Brain microvascular endothelial cell (primary cell): ENCODE measurements around the gene STEAP3.
A peak's percentile ranks its signal among the peaks of the same experiment; 100 is the strongest.

Source experiments
- DNase-seq: peaks from one replicate; pipeline ENCODE4 v3.0.0-alpha.2; 2020
- H3K27ac ChIP-seq: fragments of 250-450 bp; sonication (Bioruptor Pico); 2 replicates; pipeline ENCODE4 v1.5.1; 2020; ENCODE audit warnings: mild to moderate bottlenecking, moderate library complexity
- H3K27me3 ChIP-seq: fragments of 250-450 bp; sonication (Bioruptor Pico); replicated peaks from 2 replicates; pipeline ENCODE4 v1.5.1; 2020; ENCODE audit warnings: mild to moderate bottlenecking
- H3K36me3 ChIP-seq: fragments of 250-450 bp; sonication (Bioruptor Pico); replicated peaks from 2 replicates; pipeline ENCODE4 v1.5.1; 2020; ENCODE audit warnings: mild to moderate bottlenecking
- H3K4me3 ChIP-seq: 2 replicates; pipeline ENCODE4 v1.5.1; 2011; ENCODE audit warnings: low read depth, mild to moderate bottlenecking, control low read depth, low read length, moderate library complexity
- CTCF ChIP-seq: IDR thresholded peaks from 2 replicates; pipeline ENCODE4 v1.5.1; 2011; ENCODE audit warnings: low read depth, mild to moderate bottlenecking, moderate library complexity, low read length, control low read depth, inconsistent platforms; ENCODE audit errors: missing control alignments
- in situ Hi-C: cut with HindIII; loops from 2 replicates; pipeline ENCODE4 v1.10.0; 2017; ENCODE audit warnings: low sequenced_read_pairs, low pct_ligation_motif_present

STEAP3 gene

GRCh38 chr2:119253760-119254600 lies 30.3 kb downstream of the STEAP3 start:
- Histone ChIP-seq H3K27ac (peak overlapping the region; percentile 99), H3K27me3 (no peaks in the 10 kb centered on the region), H3K36me3 (no peaks in the 10 kb centered on the region), H3K4me3 (no peak overlapping the region)
- in situ Hi-C loops, result no loop called here
- no peak for TF ChIP-seq CTCF
- no peak for DNase-seq

DNA sequence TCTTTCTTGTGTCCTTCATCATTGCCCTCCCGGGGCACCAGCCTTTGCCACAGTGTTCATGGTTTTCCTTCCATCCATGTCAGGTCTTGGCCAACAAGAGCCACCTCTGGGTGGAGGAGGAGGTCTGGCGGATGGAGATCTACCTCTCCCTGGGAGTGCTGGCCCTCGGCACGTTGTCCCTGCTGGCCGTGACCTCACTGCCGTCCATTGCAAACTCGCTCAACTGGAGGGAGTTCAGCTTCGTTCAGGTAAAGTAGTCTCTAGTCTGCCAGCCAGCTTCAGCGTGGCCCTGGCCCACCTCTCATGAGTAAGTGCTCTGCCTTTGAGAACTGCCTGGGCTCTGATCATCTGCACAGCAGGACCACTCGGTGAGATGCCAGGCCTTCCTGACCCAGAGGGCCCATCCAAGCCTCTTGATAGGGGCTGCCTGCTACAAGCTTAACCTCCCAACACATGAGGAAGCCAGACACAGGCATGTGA lies 31.0 kb downstream of the STEAP3 start:
- Histone ChIP-seq H3K27ac (no peak overlapping the region), H3K4me3 (no peak overlapping the region), H3K27me3 (no peaks in the 10 kb centered on the region), H3K36me3 (no peaks in the 10 kb centered on the region)
- in situ Hi-C loops, result no loop called here
- TF ChIP-seq CTCF, result no peak
- DNase-seq, result no peak

GRCh38 chr2:119255760-119256581 lies 32.3 kb downstream of the STEAP3 start:
- no peaks in the 10 kb centered on the region for H3K36me3 ChIP-seq
- in situ Hi-C loops, result no loop called here
- DNase-seq, result peak; percentile 94
- peak overlapping the region; percentile 56 for H3K27ac ChIP-seq
- H3K4me3 ChIP-seq, result no peak overlapping the region
- TF ChIP-seq CTCF, result no peak
- no peaks in the 10 kb centered on the region for H3K27me3 ChIP-seq

DNA sequence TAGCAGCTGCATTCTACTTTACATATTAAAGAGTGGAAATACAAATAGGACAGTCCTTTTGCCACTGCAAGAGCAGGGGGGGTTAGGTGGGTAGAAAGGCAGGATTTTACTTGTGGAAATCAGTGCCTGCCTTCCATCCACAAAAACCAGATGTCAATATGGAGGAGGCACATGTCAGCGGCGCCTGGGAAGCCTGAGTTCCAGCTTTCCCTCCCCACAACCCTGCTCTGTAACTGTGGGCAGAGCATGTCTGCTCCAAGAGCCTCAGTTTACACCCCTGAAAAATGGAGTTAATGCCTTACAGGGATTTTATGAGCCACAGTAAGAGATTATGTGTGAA lies 32.9 kb downstream of the STEAP3 start:
- H3K36me3 ChIP-seq, result no peaks in the 10 kb centered on the region
- H3K27me3 ChIP-seq, result no peaks in the 10 kb centered on the region
- no peak overlapping the region for H3K4me3 ChIP-seq
- peak overlapping the region; percentile 56 for H3K27ac ChIP-seq
- no peak for DNase-seq
- TF ChIP-seq CTCF, result no peak
- in situ Hi-C loops, result no loop called here

DNA sequence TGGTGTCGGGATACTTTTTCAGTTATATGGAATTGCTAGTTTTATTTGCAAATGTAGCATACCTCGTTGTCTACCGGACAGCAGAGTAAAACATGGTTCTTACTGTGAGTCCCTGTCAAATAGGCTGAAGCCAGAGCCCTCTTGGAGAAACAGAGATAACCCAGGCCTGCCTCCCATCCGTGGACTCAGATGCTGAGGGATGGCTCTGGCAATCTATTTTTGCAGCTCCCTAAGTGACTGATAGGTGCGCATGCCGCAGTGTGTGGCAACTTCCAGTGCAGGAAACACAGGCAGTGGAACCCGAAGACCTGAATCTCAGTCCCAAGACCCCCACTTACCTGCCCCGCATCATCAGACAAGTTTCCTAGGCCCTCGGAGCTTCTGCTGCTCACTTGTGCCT lies 33.6 kb downstream of the STEAP3 start:
- Histone ChIP-seq H3K4me3 (no peak overlapping the region), H3K36me3 (no peaks in the 10 kb centered on the region), H3K27me3 (no peaks in the 10 kb centered on the region), H3K27ac (no peak overlapping the region)
- TF ChIP-seq CTCF, result no peak
- in situ Hi-C loops, result no loop called here
- DNase-seq, result no peak
